GM10248 (cell line): ENCODE results near the gene AIFM3.

Experiments used
- CTCF ChIA-PET: fragments of 300-600 bp; sonication (Branson Sonifier 250); formaldehyde crosslinking; extraction: SDS; loops from one replicate; lab custom pipeline; 2021; ENCODE audit warnings: antibody characterized with exemption; lab: Yijun Ruan, JAX
- POLR2A ChIA-PET: fragments of 350-650 bp; sonication (Branson Sonifier 250); formaldehyde crosslinking; extraction: SDS; loops from one replicate; lab custom pipeline; 2020; ENCODE audit warnings: antibody characterized with exemption; lab: Yijun Ruan, JAX
- DNase-seq: peaks from one replicate; pipeline ENCODE4 v3.0.0; 2012; ENCODE audit errors: extremely low spot score
- CTCF ChIP-seq: IDR thresholded peaks from 2 replicates; pipeline ENCODE4 v1.5.1; 2012; ENCODE audit warnings: mild to moderate bottlenecking, low read depth; ENCODE audit errors: extremely low read depth, missing control alignments, control extremely low read depth

AIFM3 gene

GRCh38 chr22:20980523-20980922, 13.5 kb downstream of the AIFM3 start:
- no peak for TF ChIP-seq CTCF
- ChIA-PET POLR2A (interaction anchor here (2.2 kb wide), 1 partner anchor 22 kb away, joined by 7 read pairs; the partner anchor contains the start of gene THAP7), CTCF (interaction anchor here (0.9 to 3.3 kb wide), 5 partner anchors 10 to 22 kb away, joined by 3 to 11 read pairs (median 8); partner anchors contain the start of gene AIFM3)
- DNase-seq: no peak

GRCh38 chr22:20980938-20981722, 14.1 kb downstream of the AIFM3 start:
- CTCF ChIA-PET: interaction anchor here (0.9 to 3.3 kb wide), 10 partner anchors 9 to 197 kb away, joined by 3 to 11 read pairs (median 5); partner anchors contain the start of gene AIFM3
- no peak for DNase-seq
- POLR2A ChIA-PET: interaction anchor here (1.3 to 2.2 kb wide), 2 partner anchors 9 to 21 kb away, joined by 3 to 7 read pairs; partner anchors contain the start of gene THAP7
- TF ChIP-seq CTCF: no peak

GRCh38 chr22:20981787-20982562, 14.9 kb downstream of the AIFM3 start, which contains the start of gene LZTR1:
TSS of gene LZTR1 (plus strand) at chr22:20982297. CDS start at chr22:20982372, 75 bp downstream.
- CTCF ChIA-PET: interaction anchor here (0.7 to 3.3 kb wide), 15 partner anchors 9 to 198 kb away, joined by 3 to 11 read pairs (median 6); partner anchors contain the start of gene AIFM3
- DNase-seq: peak; percentile 90
- peak; percentile 67 for TF ChIP-seq CTCF
- POLR2A ChIA-PET: interaction anchor here (0.5 to 2.2 kb wide), 6 partner anchors 8 to 390 kb away, joined by 3 to 13 read pairs (median 4); partner anchors contain the start of gene THAP7

- no peak for TF ChIP-seq CTCF
- ChIA-PET POLR2A (interaction anchor here (0.5 to 2.2 kb wide), 5 partner anchors 8 to 390 kb away, joined by 3 to 13 read pairs (median 4); partner anchors contain the start of gene THAP7), CTCF (interaction anchor here (0.7 to 3.3 kb wide), 14 partner anchors 9 to 119 kb away, joined by 3 to 11 read pairs (median 6); partner anchors contain the start of gene AIFM3)
- no peak for DNase-seq
These were observed 15.5 kb downstream of the AIFM3 start for GRCh38 chr22:20982563-20982882.

GRCh38 chr22:20983081-20983771, 16.2 kb downstream of the AIFM3 start:
- ChIA-PET CTCF (interaction anchor here (1.2 to 3.3 kb wide), 7 partner anchors 8 to 119 kb away, joined by 3 to 11 read pairs (median 9); partner anchors contain the start of gene AIFM3), POLR2A (no interaction called here)
- DNase-seq: no peak
- TF ChIP-seq CTCF: no peak

GRCh38 chr22:20985720-20986119, 18.7 kb downstream of the AIFM3 start:
- no peak for DNase-seq
- TF ChIP-seq CTCF: no peak
- POLR2A ChIA-PET: no interaction called here
- CTCF ChIA-PET: no interaction called here
